Calu3 (cell line): ENCODE data around the gene CCDC117. TPM values are rescaled to one million over a fixed set of nuclear protein-coding genes. Genes with fewer than 3 reads are reported as not detected.

Source experiments
- BruUV-seq: library from RNA; stranded (reverse); fragments of 400-500 nt; replicated peaks from 2 replicates; lab custom pipeline; 2021; lab: Mats Ljungman, UMichigan
- CTCF ChIA-PET: fragments of 300-600 bp; sonication (Branson Sonifier 250); formaldehyde crosslinking; loops from one replicate; lab custom pipeline; 2022; ENCODE audit warnings: antibody characterized with exemption; lab: Charles Lee
- DNase-seq: peaks from one replicate; pipeline ENCODE4 v3.0.0; 2022
- H3K27ac Mint-ChIP-seq: one replicate; pipeline ENCODE4 v1.8.0; 2022; ENCODE audit warnings: mixed read lengths; ENCODE audit not compliant: unreplicated experiment
- H3K27me3 Mint-ChIP-seq: one replicate; pipeline ENCODE4 v1.8.0; 2022; ENCODE audit warnings: mixed read lengths; ENCODE audit not compliant: unreplicated experiment
- H3K36me3 Mint-ChIP-seq: one replicate; pipeline ENCODE4 v1.8.0; 2022; ENCODE audit warnings: mild to moderate bottlenecking, moderate library complexity, mixed read lengths; ENCODE audit not compliant: insufficient read depth, unreplicated experiment
- H3K4me1 Mint-ChIP-seq: one replicate; pipeline ENCODE4 v1.8.0; 2022; ENCODE audit warnings: mild to moderate bottlenecking, low read depth, mixed read lengths; ENCODE audit not compliant: unreplicated experiment
- H3K4me3 Mint-ChIP-seq: one replicate; pipeline ENCODE4 v1.8.0; 2022; ENCODE audit warnings: mild to moderate bottlenecking, low read depth, moderate library complexity, mixed read lengths; ENCODE audit not compliant: unreplicated experiment
- H3K9me3 Mint-ChIP-seq: one replicate; pipeline ENCODE4 v1.8.0; 2022; ENCODE audit warnings: low read depth, mixed read lengths; ENCODE audit not compliant: unreplicated experiment
- CTCF ChIP-seq: fragments of 200-600 bp; IDR thresholded peaks from one replicate; pipeline ENCODE4 v1.8.0; 2022; ENCODE audit warnings: antibody characterized with exemption; ENCODE audit not compliant: unreplicated experiment
- intact Hi-C: fragments of 100-400 bp; cut with micrococcal nuclease; formaldehyde crosslinking; loops from one replicate; pipeline ENCODE4 v1.10.0; 2022; ENCODE audit not compliant: unreplicated experiment
- total RNA-seq: library from RNA; stranded (reverse); gene quantifications from 2 replicates; pipeline ENCODE4 v1.2.3, GENCODE V29; 2022

The CCDC117 gene
- total RNA-seq, 1 experiment from 2014 or later, result 27.0 TPM

GRCh38 chr22:28815729-28816128 is 43.2 kb downstream of the CCDC117 start:
- CTCF ChIA-PET, result interaction anchor here (0.7 kb wide), 1 partner anchor 98 kb away, joined by 3 read pairs; no protein-coding TSS in a partner anchor

GRCh38 chr22:28817064-28817463 is 44.6 kb downstream of the CCDC117 start:
- no peak for DNase-seq
- BruUV-seq, result no TSS peak
- CTCF ChIA-PET, result interaction anchor here (0.7 kb wide), 1 partner anchor 26 kb away, joined by 3 read pairs; no protein-coding TSS in a partner anchor
- Mint-ChIP-seq H3K27ac (no peak overlapping the region), H3K4me1 (peaks cover 33% of the 10 kb centered on the region), H3K4me3 (no peak overlapping the region), H3K27me3 (no peaks in the 10 kb centered on the region), H3K9me3 (no peaks in the 10 kb centered on the region), H3K36me3 (peaks cover 12% of the 10 kb centered on the region)
- intact Hi-C loops, result no loop called here
- TF ChIP-seq CTCF, result no peak

More at GRCh38 chr22:28815729-28816128, 43.2 kb downstream of the CCDC117 start:
- H3K4me1 Mint-ChIP-seq, result peaks cover 33% of the 10 kb centered on the region
- H3K9me3 Mint-ChIP-seq, result no peaks in the 10 kb centered on the region
- H3K4me3 Mint-ChIP-seq, result no peak overlapping the region
- H3K27ac Mint-ChIP-seq, result no peak overlapping the region
- H3K36me3 Mint-ChIP-seq, result peaks cover 12% of the 10 kb centered on the region
- BruUV-seq, result no TSS peak
- H3K27me3 Mint-ChIP-seq, result no peaks in the 10 kb centered on the region
- intact Hi-C loops, result no loop called here
- no peak for DNase-seq
- no peak for TF ChIP-seq CTCF

- Mint-ChIP-seq H3K27ac (peak overlapping the region; percentile 96), H3K4me3 (peak overlapping the region; percentile 45), H3K27me3 (no peaks in the 10 kb centered on the region), H3K36me3 (peaks cover 12% of the 10 kb centered on the region), H3K9me3 (no peaks in the 10 kb centered on the region), H3K4me1 (peaks cover 33% of the 10 kb centered on the region)
- peak; percentile 77 for DNase-seq
- intact Hi-C loops, result no loop called here
- CTCF ChIA-PET, result interaction anchor here (0.7 to 1.9 kb wide), 5 partner anchors 11 to 511 kb away, joined by 3 to 7 read pairs (median 3); partner anchors contain the start of gene CCDC117
- no peak for TF ChIP-seq CTCF
- BruUV-seq, result no TSS peak
Observed at GRCh38 chr22:28817919-28818859, 45.7 kb downstream of the CCDC117 start.

- peak; percentile 60 for DNase-seq
- CTCF ChIA-PET, result interaction anchor here (0.6 to 1.9 kb wide), 4 partner anchors 10 to 350 kb away, joined by 3 to 12 read pairs (median 7); no protein-coding TSS in a partner anchor
- peaks cover 12% of the 10 kb centered on the region for H3K36me3 Mint-ChIP-seq
- H3K9me3 Mint-ChIP-seq, result no peaks in the 10 kb centered on the region
- H3K4me3 Mint-ChIP-seq, result peak overlapping the region; percentile 13
- no TSS peak for BruUV-seq
- no peak for TF ChIP-seq CTCF
- peaks cover 25% of the 10 kb centered on the region for H3K4me1 Mint-ChIP-seq
- intact Hi-C loops, result no loop called here
- H3K27ac Mint-ChIP-seq, result peak overlapping the region; percentile 96
- no peaks in the 10 kb centered on the region for H3K27me3 Mint-ChIP-seq
Observed at GRCh38 chr22:28819253-28820096, 47.0 kb downstream of the CCDC117 start.
